NCI-H1092 treated with DMSO at 0.1 percent for 48 hours (cell line): ENCODE data around the gene CNTNAP2.
A peak's percentile ranks its signal among the peaks of the same experiment; 100 is the strongest.

Experiments used
- DNase-seq: peaks from one replicate; lab custom pipeline; 2025; lab: John Stamatoyannopoulos, UW

Gene CNTNAP2

GRCh38 chr7:148344406-148344805 lies 2227.8 kb downstream of the CNTNAP2 start:
- no peak for DNase-seq

GRCh38 chr7:148347981-148348380 lies 2231.4 kb downstream of the CNTNAP2 start:
- no peak for DNase-seq

- no peak for DNase-seq
These were observed 2231.9 kb downstream of the CNTNAP2 start for GRCh38 chr7:148348466-148348865.

- no peak for DNase-seq
These were observed 2239.7 kb downstream of the CNTNAP2 start for GRCh38 chr7:148356303-148356702.

GRCh38 chr7:148362541-148362940 lies 2245.9 kb downstream of the CNTNAP2 start:
- DNase-seq: no peak

GRCh38 chr7:148367731-148368475 lies 2251.3 kb downstream of the CNTNAP2 start:
- no peak for DNase-seq

- DNase-seq: no peak
These were observed 2252.0 kb downstream of the CNTNAP2 start for GRCh38 chr7:148368562-148368961.

GRCh38 chr7:148371280-148371937 lies 2254.8 kb downstream of the CNTNAP2 start:
- DNase-seq: no peak

GRCh38 chr7:148374396-148375259 lies 2258.0 kb downstream of the CNTNAP2 start:
- no peak for DNase-seq

GRCh38 chr7:148379677-148380076 lies 2263.1 kb downstream of the CNTNAP2 start:
- DNase-seq: no peak

- no peak for DNase-seq
These were observed 2264.2 kb downstream of the CNTNAP2 start for GRCh38 chr7:148380596-148381419.

- DNase-seq: no peak
These were observed 2266.0 kb downstream of the CNTNAP2 start for GRCh38 chr7:148382596-148382995.

GRCh38 chr7:148383651-148384050 lies 2267.1 kb downstream of the CNTNAP2 start:
- no peak for DNase-seq

GRCh38 chr7:148385009-148385682 lies 2268.5 kb downstream of the CNTNAP2 start:
- no peak for DNase-seq

GRCh38 chr7:148390381-148390780 lies 2273.8 kb downstream of the CNTNAP2 start:
- DNase-seq: no peak

GRCh38 chr7:148391591-148391990 lies 2275.0 kb downstream of the CNTNAP2 start:
- DNase-seq: no peak

GRCh38 chr7:148394582-148394981 lies 2278.0 kb downstream of the CNTNAP2 start:
- DNase-seq: no peak

GRCh38 chr7:148395352-148395811 lies 2278.8 kb downstream of the CNTNAP2 start:
- DNase-seq: no peak

GRCh38 chr7:148395990-148396716 lies 2279.6 kb downstream of the CNTNAP2 start:
- peak; percentile 22 for DNase-seq

GRCh38 chr7:148397056-148397455 lies 2280.5 kb downstream of the CNTNAP2 start:
- no peak for DNase-seq
